GM20000 (cell line): ENCODE data around the gene POLK.
"Not testable (repeated sequence)": the region's sequence is repeated elsewhere in the genome, so short reads cannot be mapped to it uniquely, and the experiment has no call there.

Experiments used
- DNase-seq: peaks from one replicate; pipeline ENCODE4 v3.0.0; 2012; ENCODE audit warnings: low spot score
- CTCF ChIP-seq: IDR thresholded peaks from 2 replicates; pipeline ENCODE4 v1.5.1; 2012; ENCODE audit warnings: mild to moderate bottlenecking, control low read depth; ENCODE audit errors: extremely low read depth, missing control alignments

Gene POLK

DNA sequence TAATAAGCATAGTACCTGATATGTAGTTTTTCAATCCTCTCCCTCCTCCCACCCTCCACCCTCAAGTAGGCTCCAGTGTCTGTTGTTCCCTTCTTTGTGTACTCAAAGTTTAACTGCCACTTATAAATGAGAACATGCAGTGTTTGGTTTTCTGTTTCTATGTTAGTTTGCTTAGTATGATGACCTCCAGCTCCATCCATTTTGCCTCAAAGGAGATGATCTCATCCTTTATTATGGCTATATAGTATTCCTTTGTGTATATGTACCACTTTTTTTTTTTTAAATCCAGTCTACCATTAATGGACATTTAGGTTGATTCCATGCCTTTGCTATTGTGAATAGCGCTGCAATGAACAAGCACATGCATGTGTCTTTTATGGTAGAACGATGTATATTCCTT is 20.5 kb downstream of the POLK start:
- no peak for TF ChIP-seq CTCF

DNA sequence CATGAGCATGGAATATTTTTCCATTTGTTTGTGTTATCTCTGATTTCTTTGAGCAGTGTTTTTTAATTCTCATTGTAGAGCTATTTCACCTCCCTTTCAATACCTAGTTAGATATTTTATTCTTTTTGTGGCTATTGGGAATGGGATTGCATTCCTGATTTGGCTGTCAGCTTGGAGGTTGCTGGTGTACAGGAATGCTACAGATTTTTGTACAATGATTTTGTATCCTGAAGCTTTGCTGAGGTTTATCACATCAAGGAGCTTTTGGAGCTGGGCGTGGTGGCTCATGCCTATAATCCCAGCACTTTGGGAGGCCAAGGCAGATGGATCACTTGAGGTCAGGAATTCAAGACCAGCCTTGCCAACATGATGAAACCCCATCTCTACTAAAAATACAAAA is 22.0 kb downstream of the POLK start:
- not testable (repeated sequence) for DNase-seq

More for the DNA sequence above, 20.5 kb downstream of the POLK start:
- no peak for DNase-seq

- TF ChIP-seq CTCF, result no peak
- no peak for DNase-seq
Measured at GRCh38 chr5:75534734-75535133, 23.0 kb downstream of the POLK start.

GRCh38 chr5:75536147-75536546 is 24.5 kb downstream of the POLK start:
- no peak for DNase-seq
- no peak for TF ChIP-seq CTCF

DNA sequence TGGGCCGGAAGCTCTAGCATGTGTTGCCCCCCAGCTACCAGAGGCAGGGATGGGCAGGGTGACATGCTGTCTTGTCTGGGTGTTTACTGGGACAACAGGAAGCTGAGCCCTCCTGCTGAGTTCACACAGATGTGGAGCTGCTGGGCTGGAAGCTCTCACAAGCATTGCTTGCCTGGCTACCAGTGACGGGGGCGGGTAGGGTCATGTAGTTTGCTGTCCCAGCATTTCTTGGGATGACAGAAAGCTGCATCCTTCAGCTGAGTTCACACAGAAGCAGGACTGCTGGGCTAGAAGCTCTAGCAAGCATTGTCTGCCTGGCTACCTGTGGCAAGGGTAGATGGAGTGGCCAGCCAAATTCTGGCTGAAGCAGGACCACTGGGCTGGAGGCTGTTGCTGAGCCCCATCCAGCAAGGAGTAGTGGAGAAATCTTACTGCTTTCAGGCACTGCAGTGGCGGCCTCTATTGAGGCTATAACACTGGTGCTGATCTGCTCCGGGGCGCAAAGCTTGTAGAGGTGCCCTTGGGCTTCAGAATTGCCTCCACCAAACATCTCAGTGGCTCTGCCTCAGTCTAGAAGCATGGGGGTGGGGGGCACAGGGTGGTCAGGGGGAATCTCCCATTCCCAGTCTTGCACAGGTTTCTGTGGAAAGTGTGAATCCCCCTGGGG is 25.1 kb downstream of the POLK start:
- DNase-seq, result no peak
- no peak for TF ChIP-seq CTCF

DNA sequence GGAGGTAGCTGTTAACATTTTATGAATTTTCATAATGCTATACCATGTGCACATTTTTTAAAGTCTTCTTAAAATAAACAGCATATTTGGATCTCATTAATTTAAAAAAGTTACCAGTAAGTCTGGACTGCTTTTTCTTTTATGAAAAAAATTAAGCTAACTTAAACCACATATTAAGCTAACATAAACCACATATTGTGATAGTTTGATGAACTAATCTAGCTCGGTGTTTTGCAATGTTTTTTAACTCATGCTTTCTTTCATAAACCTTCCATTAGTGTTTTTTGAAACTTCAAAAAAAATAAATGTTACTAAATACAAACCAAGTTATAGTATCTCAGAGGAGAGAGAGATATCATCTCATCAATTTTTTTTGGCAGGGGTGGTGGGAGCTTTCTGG is 26.5 kb downstream of the POLK start:
- no peak for TF ChIP-seq CTCF
- DNase-seq, result no peak

- TF ChIP-seq CTCF, result no peak
- DNase-seq, result no peak
Measured at GRCh38 chr5:75545131-75545530, 33.4 kb downstream of the POLK start.

DNA sequence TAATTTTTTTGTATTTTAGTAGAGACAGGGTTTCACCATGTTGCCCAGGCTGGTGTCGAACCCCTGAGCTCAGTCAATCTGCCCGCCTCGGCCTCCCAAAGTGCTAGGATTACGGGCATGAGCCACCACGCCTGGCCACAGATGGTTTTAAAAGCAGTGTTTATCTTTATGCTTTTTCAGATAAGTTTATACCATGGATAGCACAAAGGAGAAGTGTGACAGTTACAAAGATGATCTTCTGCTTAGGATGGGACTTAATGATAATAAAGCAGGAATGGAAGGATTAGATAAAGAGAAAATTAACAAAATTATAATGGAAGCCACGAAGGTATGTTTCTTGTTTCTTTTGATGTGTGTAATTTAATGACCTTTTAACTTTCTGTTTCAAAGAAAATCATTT is 35.1 kb downstream of the POLK start:
- TF ChIP-seq CTCF, result no peak
- DNase-seq, result no peak
